Motor neuron (in vitro differentiated cells): ENCODE measurements around the gene FKBP6. TPM values are rescaled to one million over a fixed set of nuclear protein-coding genes. Genes with fewer than 3 reads are reported as not detected.
A peak's percentile ranks its signal among the peaks of the same experiment; 100 is the strongest.
"Not testable (repeated sequence)": the region's sequence is repeated elsewhere in the genome, so short reads cannot be mapped to it uniquely, and the experiment has no call there.

Source experiments
- ATAC-seq, 8 experiments: fragments of 200-7000 bp; cut with Tn5 transposase; replicated peaks in 6 of 8; 2 replicates each; pipeline ENCODE4 v1.8.0; 2021; ENCODE audit warnings: mild to moderate bottlenecking in 8 of 8, moderate library complexity in 8 of 8
- H3K27ac ChIP-seq, 2 donors: fragments of 250-450 bp; sonication (Bioruptor Pico); 2 replicates each; pipeline ENCODE4 v1.9.0; 2021; ENCODE audit warnings: antibody characterized with exemption in 2 of 2, mild to moderate bottlenecking in 2 of 2, moderate library complexity in 1 of 2
- H3K4me1 ChIP-seq, 2 donors: fragments of 250-450 bp; sonication (Bioruptor Pico); replicated peaks in 1 of 2; 2 replicates each; pipeline ENCODE4 v1.6.1; 2021; ENCODE audit warnings: antibody characterized with exemption in 2 of 2, mild to moderate bottlenecking in 2 of 2, moderate library complexity in 1 of 2
- H3K4me3 ChIP-seq, 5 donors: fragments of 250-450 bp; sonication (Bioruptor Pico); 2 replicates each; pipeline ENCODE4 v1.9.0; 2021; ENCODE audit warnings: antibody characterized with exemption in 5 of 5, mild to moderate bottlenecking in 5 of 5, moderate library complexity in 4 of 5
- WGBS, 10 experiments: fragments of 450-650 bp; shearing (Covaris generic); methylation state at CpG; one replicate each; pipeline ENCODE4 v1.0.0; 2022; 5-methylcytosine and 5-hydroxymethylcytosine counted together
- in situ Hi-C, 9 experiments: fragments of 400-800 bp; cut with MboI; loops; one replicate each; pipeline ENCODE4 v1.15.0; 2021; ENCODE audit warnings: low sequenced_read_pairs in 9 of 9, low pct_unique_long_range_greater_than_20kb in 2 of 9; ENCODE audit not compliant: unreplicated experiment in 9 of 9
- total RNA-seq, 8 experiments: library from RNA; unstranded; fragments of 300-600 nt; gene quantifications; 2 replicates each; pipeline versions ENCODE4 v1.2.3 to v1.2.4, GENCODE V29; 2022

Gene FKBP6
- total RNA-seq, 8 experiments from 2014 or later = 0.08 to 0.47 (median 0.20) TPM; not detected in 4

DNA sequence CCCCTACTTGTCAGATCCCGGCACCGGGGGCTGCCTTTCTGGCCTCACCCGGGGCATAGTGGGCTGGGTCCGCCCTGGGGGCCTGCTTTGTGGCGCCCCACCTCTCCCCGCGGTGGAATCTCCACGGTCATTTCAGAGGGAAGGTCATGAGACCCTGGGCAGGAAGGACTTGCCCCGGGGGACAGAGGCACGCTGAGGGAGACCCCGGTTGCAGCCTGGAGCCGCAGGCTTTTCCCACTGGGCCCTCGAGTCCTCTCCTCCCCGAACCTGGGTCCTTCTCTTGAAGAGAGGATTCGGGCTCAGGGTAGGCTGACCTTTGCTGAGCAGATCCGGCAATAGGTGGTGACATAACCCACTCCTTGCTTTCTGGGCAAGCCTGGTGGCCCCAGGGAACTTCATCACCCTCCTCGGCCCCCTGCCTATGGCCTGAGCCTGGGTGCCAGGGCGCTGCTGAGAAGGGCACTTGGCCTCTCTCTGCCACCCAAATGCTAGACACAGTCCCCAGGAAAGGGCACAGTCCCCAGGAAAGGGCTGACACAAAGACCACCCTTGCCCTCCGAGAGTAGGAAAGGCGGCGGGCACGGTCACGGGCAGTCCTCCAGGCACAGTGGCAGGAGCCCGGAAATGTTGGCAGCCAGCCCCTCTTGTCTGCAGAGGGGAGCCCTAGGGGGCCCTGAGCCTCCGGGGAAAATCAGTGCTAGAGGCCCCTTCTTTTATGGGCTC is 36.2 kb downstream of the FKBP6 start:
- no peak for ATAC-seq
- WGBS, 10 experiments = 20 to 100% (median 74%) methylated on average over 1 to 13 of the region's 25 CpGs; no CpG with 5 or more reads in 3 of the 10 experiments
- Histone ChIP-seq H3K27ac (no peak overlapping the region), H3K4me1 (peaks cover 0 to 11% of the 10 kb centered on the region in 2 donors), H3K4me3 (no peak overlapping the region)
- in situ Hi-C loops = no loop called here

DNA sequence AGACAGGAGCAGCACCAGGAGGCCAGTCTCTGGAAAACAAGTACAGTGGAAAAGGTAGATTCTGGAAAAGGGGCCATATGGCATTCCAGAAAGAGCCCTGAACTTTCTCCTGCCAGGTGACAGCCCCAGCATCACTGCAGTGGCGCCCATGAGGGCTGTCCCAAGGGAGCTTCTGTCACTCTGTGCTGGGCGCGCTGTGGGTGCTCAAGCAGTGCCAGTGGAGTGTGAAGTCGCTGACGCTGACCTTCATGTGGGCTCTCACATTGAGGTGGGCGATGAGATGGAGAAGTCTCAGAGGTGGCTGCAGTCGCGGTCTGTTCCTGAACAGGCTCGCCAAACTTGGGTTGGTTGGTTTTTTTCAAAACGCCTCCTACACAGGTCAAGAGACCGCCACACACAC is 38.2 kb downstream of the FKBP6 start:
- H3K27ac ChIP-seq = no peak overlapping the region
- ATAC-seq = no peak
- H3K4me1 ChIP-seq = peaks cover 0 to 11% of the 10 kb centered on the region in 2 donors
- 30 to 94% (median 69%) methylated on average over 1 to 9 of the region's 11 CpGs; no CpG with 5 or more reads in 4 of the 10 experiments for WGBS, 10 experiments
- H3K4me3 ChIP-seq = no peak overlapping the region
- in situ Hi-C loops = no loop called here

DNA sequence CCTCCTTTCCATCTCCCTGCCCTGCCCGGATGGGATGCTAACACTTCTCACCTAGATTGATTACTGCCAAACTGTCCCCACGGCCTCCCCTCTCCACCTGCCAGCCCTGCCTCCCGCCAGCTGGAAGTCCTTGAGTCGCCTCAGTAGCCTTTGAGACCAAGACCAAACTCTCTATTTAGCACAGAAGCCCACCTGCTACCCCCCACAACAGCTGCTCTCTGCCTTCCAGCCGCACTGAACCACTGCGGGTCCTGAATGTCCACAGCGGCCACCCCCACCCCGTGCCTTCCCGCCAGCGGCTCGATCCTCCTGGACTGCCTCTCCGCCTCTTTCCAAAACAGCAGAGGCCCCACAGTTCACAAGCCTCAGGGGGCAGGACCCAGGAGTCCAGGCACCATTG is 39.0 kb downstream of the FKBP6 start:
- H3K27ac ChIP-seq = no peak overlapping the region
- 27 to 60% (median 46%) methylated on average over 1 to 4 of the region's 12 CpGs; no CpG with 5 or more reads in 7 of the 10 experiments for WGBS, 10 experiments
- ATAC-seq = peak in 1 of 8 experiments; percentile 16
- no peak overlapping the region for H3K4me3 ChIP-seq
- peaks cover 0 to 11% of the 10 kb centered on the region in 2 donors for H3K4me1 ChIP-seq
- in situ Hi-C loops = no loop called here

DNA sequence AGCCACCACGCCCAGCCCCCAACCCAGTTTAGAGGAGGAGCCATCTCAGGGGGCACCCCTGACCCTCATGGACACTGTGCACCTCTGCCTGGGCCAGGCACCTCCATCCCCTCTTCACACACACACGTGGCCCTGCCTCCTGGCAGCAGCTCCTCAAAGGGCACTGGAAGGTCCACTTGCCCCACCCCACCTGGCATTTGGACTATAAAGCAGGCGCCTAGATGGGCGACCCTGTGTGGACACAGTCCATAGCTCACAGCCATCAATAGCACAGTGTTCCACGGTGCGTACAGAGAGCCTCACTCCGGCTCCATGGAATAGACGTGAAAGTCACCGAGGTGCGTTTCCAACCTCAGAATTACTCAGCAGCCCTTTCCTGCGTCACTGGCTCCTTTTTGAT is 41.0 kb downstream of the FKBP6 start:
- H3K27ac ChIP-seq = no peak overlapping the region
- H3K4me1 ChIP-seq = peaks cover 0 to 11% of the 10 kb centered on the region in 2 donors
- no peak overlapping the region for H3K4me3 ChIP-seq
- no peak for ATAC-seq
- WGBS, 10 experiments = 40 to 100% (median 93%) methylated on average over 1 to 8 of the region's 11 CpGs; no CpG with 5 or more reads in 6 of the 10 experiments
- in situ Hi-C loops = no loop called here

DNA sequence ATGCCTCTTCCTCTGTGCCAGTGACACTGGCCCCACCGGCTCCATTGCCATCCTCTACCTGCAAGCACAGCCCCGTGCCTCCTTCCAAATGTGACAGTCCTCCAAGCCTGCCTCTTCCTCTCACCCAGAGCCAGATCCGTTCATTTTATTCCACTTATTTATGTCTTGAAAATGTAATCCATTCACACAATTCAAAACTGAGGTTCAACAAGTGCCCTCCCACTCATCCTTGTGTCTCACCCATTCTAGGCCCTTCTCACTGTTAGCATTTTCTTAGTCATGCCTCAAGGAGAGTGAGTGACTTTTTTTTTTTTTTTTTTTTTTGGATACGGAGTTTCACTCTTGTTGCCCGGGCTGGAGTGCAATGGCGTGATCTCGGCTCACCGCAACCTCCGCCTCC is 41.7 kb downstream of the FKBP6 start:
- H3K27ac ChIP-seq = no peak overlapping the region
- in situ Hi-C loops = no loop called here
- WGBS, 10 experiments = 50 to 96% (median 70%) methylated on average over 2 to 6 of the region's 9 CpGs; no CpG with 5 or more reads in 3 of the 10 experiments
- peaks cover 0 to 8% of the 10 kb centered on the region in 2 donors for H3K4me1 ChIP-seq
- no peak for ATAC-seq
- H3K4me3 ChIP-seq = no peak overlapping the region

DNA sequence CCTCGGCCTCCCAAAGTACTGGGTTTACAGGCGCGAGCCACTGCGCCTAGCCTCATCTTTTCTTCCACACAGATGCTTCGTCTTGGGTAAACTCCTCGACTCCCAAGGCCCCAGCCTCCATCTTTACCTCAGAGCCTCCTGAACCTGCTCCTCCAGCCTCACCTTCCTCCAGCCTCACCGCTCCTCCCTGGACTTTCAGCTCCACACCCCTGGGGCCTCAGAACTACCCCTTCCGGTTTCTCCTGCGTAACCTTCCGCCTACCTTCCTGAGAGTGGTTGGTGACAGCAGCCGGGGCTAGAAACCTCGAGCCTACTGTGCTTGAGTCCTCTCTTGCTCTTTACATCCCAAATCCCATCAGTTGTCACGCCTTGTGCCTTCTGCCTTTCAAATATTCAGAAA is 45.8 kb downstream of the FKBP6 start:
- H3K4me1 ChIP-seq = no peaks in the 10 kb centered on the region
- no peak overlapping the region for H3K4me3 ChIP-seq
- ATAC-seq = no peak
- 33 to 100% (median 100%) methylated on average over 1 to 5 of the region's 13 CpGs; no CpG with 5 or more reads in 1 of the 10 experiments for WGBS, 10 experiments
- in situ Hi-C loops = no loop called here
- H3K27ac ChIP-seq = no peak overlapping the region

DNA sequence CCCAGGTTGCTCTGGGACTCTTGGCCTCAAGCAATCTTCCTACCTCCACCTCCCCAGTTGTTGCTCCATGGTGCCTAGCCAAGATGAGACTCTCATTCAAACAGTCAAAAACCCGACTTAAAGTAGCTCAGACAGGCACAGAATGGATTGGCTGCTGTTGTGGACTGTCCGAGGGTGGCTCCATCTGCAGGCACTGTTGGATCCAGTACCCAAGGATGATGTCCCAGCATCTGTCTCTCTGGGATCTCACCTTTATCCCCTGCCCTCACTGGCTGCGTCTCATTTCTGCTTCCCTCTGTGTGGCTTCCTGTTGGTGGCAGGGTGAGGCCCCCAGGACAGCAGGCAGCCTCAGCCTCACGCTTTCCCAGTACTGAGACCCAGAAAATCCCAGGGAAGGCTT is 48.3 kb downstream of the FKBP6 start:
- H3K4me1 ChIP-seq, ATAC-seq, in situ Hi-C loops, H3K27ac ChIP-seq, H3K4me3 ChIP-seq: not testable (repeated sequence)
- WGBS, 10 experiments = 0 to 93% (median 60%) methylated on average over 1 to 3 of the region's 4 CpGs; no CpG with 5 or more reads in 5 of the 10 experiments

DNA sequence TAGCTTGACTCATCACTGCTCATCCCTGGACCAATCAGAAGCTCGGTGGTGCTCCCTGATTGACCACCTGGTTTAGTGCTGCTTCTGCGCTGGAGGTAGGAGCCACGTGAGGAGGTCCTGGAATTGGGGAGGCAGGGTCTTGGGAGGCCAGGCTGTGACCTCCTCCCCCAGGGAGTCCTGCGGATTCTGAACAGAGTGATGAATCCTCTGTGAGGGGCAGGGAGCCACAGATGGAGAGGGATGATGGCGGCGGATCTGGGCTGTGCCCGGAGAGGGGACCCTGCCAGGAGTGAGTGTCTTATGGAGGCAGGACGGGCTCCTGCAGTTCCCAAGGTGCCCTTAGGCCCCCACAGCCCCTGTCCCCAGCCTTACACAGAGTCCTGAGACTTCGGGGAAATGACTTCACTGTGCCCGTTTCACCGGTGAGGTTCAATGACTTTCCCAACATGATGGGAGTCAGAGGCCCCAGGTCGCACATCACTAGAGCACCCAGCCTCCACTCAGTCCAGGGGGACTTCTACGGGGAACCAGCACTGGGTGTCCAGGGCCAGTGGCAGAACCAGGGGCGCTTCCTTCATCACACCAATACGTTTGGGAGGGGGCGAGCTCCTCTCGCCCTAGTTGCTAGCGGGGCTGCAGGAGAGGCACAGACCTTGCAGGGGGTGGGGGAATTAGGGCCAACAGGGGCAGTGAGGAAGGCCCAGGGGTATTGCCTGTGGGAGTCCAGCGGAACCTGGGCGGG is 48.9 kb downstream of the FKBP6 start:
- in situ Hi-C loops = no loop called here
- 20 to 100% (median 87%) methylated on average over 1 to 5 of the region's 20 CpGs; no CpG with 5 or more reads in 3 of the 10 experiments for WGBS, 10 experiments
- H3K4me3 ChIP-seq = no peak overlapping the region
- H3K4me1 ChIP-seq = no peaks in the 10 kb centered on the region
- no peak for ATAC-seq
- no peak overlapping the region for H3K27ac ChIP-seq

DNA sequence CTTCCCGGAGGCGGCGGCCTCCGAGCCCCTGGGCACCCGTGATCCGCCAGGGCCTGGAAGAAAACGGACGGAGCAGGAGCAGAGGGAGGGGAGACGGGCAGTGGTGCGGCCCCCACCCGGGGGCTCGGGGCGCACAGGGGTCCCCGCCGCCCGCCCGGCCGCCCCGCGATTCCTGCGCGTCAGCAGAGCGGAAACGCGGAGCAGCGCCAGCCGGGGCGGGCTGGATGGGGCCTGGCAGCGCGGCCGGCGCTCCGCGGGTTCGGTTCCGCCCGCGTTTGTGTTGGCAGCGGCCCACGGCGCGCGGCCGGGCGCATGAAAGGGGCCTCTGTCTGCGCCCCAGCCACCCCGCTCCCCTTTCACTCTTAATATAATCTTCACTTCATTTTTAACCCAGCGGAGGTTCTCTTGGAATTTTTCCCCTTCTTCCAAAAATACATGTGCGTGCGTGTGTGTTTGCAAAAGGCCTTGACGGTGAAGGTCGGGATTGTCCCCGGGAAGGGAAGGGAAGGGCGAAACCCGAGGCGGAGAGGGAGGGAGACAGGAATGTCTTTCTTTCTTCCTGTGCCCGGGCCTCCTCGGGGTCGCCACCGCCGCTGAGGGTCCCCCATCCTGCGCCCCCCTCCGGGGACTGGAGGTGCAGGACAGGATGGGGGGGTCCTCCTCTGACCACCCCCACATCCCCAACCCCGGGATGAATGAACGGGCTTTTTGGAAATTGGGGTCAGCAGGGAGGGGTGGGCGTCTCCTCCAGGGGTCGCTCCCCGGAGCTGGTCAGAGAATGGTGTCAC is 49.6 kb downstream of the FKBP6 start:
- H3K4me3 ChIP-seq, H3K27ac ChIP-seq, H3K4me1 ChIP-seq, in situ Hi-C loops: not testable (repeated sequence)
- peak in 1 of 8 experiments; percentile 20 for ATAC-seq
- 0 to 98% (median 80%) methylated on average over 1 to 14 of the region's 68 CpGs; no CpG with 5 or more reads in 7 of the 10 experiments for WGBS, 10 experiments

DNA sequence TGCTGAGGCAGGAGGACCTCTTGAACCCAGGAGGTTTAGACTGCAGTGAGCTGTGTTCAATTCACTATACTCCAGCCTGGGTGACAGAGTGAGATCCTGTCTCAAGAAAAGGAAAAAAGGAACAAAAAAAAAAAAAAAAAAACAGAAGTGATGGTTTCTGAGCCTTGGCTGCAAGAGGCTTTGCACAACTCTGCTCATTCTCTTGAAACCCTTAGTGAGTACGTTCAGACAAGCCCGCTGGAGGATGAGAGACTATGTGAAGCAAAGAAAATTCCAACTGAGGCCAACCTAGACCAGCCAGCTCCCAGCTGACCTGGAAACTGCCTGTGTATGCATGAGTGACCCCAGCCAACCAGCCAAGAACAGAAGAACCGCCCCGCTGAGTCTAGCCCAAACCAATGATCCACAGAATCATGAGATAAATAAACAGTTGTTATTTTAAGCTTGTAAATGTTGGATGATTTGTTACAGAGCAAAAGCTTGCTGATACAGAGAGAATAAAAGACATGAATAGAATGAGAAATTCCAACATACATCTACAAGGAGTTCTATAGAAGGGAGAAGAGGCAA is 55.1 kb downstream of the FKBP6 start:
- 0 to 100% (median 88%) methylated on average over 2 to 4 of the region's 4 CpGs; no CpG with 5 or more reads in 1 of the 10 experiments for WGBS, 10 experiments
- in situ Hi-C loops = no loop called here

DNA sequence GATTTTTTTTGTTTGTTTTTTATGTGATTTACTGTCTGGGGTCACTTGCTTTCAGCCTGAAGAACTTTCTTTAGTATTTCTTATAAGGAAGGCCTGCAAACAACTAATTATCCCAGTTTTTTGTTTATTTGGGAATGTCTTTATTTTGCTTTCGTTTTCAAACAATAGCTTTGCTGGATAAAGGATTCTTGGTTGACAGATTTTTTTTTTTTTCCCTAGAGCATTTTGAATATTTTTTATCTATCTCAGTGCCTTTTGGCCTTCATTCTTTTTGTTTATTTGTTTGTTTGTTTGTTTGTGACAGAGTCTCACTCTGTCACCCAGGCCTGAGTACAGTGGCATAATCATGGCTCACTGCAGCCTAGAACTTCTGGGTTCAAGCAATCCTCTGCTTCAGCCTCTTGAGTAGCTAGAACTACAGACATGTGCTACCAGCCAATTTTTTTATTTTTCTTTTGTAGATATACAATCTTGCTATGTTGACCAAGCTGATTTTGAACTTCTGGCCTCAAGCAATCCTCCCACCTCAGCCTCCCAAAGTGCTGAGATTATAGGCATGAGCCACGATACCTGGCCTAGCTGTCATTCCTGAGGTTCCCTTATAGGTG is 59.4 kb downstream of the FKBP6 start:
- H3K27ac ChIP-seq = no peak overlapping the region
- in situ Hi-C loops = no loop called here
- no peaks in the 10 kb centered on the region for H3K4me1 ChIP-seq
- no peak overlapping the region for H3K4me3 ChIP-seq
- no peak for ATAC-seq
- 0 to 83% (median 58%) methylated on average over 1 to 2 of the region's 2 CpGs for WGBS, 10 experiments

More for the DNA sequence above, 55.1 kb downstream of the FKBP6 start:
- Histone ChIP-seq H3K4me1 (no peaks in the 10 kb centered on the region), H3K27ac (no peak overlapping the region), H3K4me3 (no peak overlapping the region)
- ATAC-seq = no peak

DNA sequence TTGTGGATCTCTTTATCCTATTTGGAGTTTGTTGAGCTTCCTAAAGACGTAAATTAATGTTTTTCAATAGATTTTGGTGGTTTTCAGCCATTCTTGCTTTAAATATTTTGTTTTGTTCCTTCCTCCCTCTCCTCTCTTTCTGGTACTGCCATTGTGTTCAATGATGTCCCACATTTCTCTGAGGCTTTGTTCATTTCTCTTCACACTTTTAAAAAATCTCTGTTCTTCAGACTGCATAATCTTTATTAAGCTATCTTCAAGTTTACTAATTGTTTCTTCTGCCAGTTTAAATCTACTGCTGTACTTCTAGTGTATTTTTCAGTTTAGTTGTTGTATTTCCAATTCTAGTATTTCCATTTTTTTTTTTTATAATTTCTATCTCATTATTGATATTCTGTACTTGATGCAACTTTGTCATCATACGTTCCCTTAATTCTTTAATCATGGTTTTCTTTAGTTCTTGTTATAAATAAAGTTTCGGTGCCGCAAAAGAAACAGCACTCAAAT is 60.0 kb downstream of the FKBP6 start:
- no peak for ATAC-seq
- in situ Hi-C loops = no loop called here
- 54 to 93% (median 79%) methylated on average over 3 to 4 of the region's 4 CpGs; no CpG with 5 or more reads in 1 of the 10 experiments for whole genome bisulfite sequencing, 10 experiments

More for the DNA sequence above, 60.0 kb downstream of the FKBP6 start:
- Histone ChIP-seq H3K4me1 (no peaks in the 10 kb centered on the region), H3K4me3 (no peak overlapping the region), H3K27ac (no peak overlapping the region)
